ENCODE data around the gene RPS6KB2. TPM values are rescaled to one million over a fixed set of nuclear protein-coding genes. Genes with fewer than 3 reads are reported as not detected.
"Not testable (repeated sequence)": the region's sequence is repeated elsewhere in the genome, so short reads cannot be mapped to it uniquely, and the experiment has no call there.

The RPS6KB2 gene
- total and polyA plus RNA-seq, 2 of the 4 experiments (the other 2 are of a cell fraction): 50.7 to 58.4 TPM

GRCh38 chr11:67477344-67478050, 49.2 kb downstream of the RPS6KB2 start:
- dilution Hi-C loops (cut with HindIII; ENCODE audit: low sequenced_read_pairs, unreplicated experiment); H3K9me3 ChIP-seq (ENCODE audit: control insufficient read depth, insufficient read depth, low read length); H2BK5ac ChIP-seq (ENCODE audit: low read depth, low read length, poor library complexity, severe bottlenecking); H3K4me3 ChIP-seq (ENCODE audit: insufficient read depth, low read depth, low read length); H3K4ac ChIP-seq (ENCODE audit: low read depth, low read length); H3K27me3 ChIP-seq (ENCODE audit: control insufficient read depth, insufficient read depth, low read length); H3K4me1 ChIP-seq (ENCODE audit: control insufficient read depth, insufficient read depth, low read length); H3K79me1 ChIP-seq (ENCODE audit: low read depth in 1 of 2, low read length in 2 of 2); CTCF ChIA-PET; H2AK5ac ChIP-seq (ENCODE audit: low read depth, low read length); POLR2A ChIA-PET (ENCODE audit: unreplicated experiment); H3K9me1 ChIP-seq (ENCODE audit: insufficient read depth, low read length); intact Hi-C loops (cut with micrococcal nuclease); BruUV-seq (replicated peaks); DNase-seq; in situ Hi-C loops (cut with MboI; ENCODE audit: low sequenced_read_pairs); H3K56ac ChIP-seq (ENCODE audit: extremely low read depth, insufficient read depth, low read length); H2BK15ac ChIP-seq (ENCODE audit: low read depth, low read length); H3K14ac ChIP-seq (replicated peaks; ENCODE audit: low read depth, low read length); H2AFZ ChIP-seq (replicated peaks; ENCODE audit: low read length, poor library complexity); H2BK120ac ChIP-seq (ENCODE audit: low read depth, low read length); H2BK20ac ChIP-seq (ENCODE audit: low read depth, low read length); H4K91ac ChIP-seq (ENCODE audit: insufficient read depth, low read depth, low read length); H3K36me3 ChIP-seq (ENCODE audit: control insufficient read depth, insufficient read depth, low read length); H3K23ac ChIP-seq (ENCODE audit: low read depth, low read length); H2AK9ac ChIP-seq (replicated peaks; ENCODE audit: low read depth, low read length, poor library complexity); H3K27ac ChIP-seq (ENCODE audit: insufficient read depth, low read length); H3K4me2 ChIP-seq (ENCODE audit: low read depth, low read length); H4K8ac ChIP-seq (ENCODE audit: low read depth in 2 of 2, low read length in 2 of 2); H4K20me1 ChIP-seq (ENCODE audit: insufficient read depth, low read length); H3K18ac ChIP-seq (ENCODE audit: low read depth, low read length); H4K5ac ChIP-seq (ENCODE audit: low read depth, low read length); H3K9ac ChIP-seq (ENCODE audit: low read depth, low read length); ATAC-seq (ENCODE audit: low read depth): not testable (repeated sequence)
- no CpG with 5 or more reads among the region's 16 CpGs for WGBS, 2 experiments (ENCODE audit: extremely low coverage in 2 of 2, insufficient read length in 1 of 2)
